COLO668 (cell line): ENCODE results near the gene DBH.

Experiments
- DNase-seq: peaks from one replicate; lab custom pipeline; 2025; ENCODE audit not compliant: unreplicated experiment; lab: John Stamatoyannopoulos, UW

Gene DBH

GRCh38 chr9:133603135-133603927 lies 32.8 kb upstream of the DBH start:
- peak; percentile 68 for DNase-seq

GRCh38 chr9:133604214-133604613 lies 31.9 kb upstream of the DBH start:
- peak; percentile 36 for DNase-seq

- peak; percentile 81 for DNase-seq
These were observed 31.3 kb upstream of the DBH start for GRCh38 chr9:133604856-133605255.

GRCh38 chr9:133605446-133605845 lies 30.7 kb upstream of the DBH start:
- no peak for DNase-seq

- DNase-seq, result no peak
These were observed 30.1 kb upstream of the DBH start for GRCh38 chr9:133605856-133606707.

- no peak for DNase-seq
These were observed 29.5 kb upstream of the DBH start for GRCh38 chr9:133606708-133607025.

GRCh38 chr9:133607381-133607780 lies 28.8 kb upstream of the DBH start:
- no peak for DNase-seq

GRCh38 chr9:133607976-133608375 lies 28.2 kb upstream of the DBH start:
- DNase-seq, result no peak

- no peak for DNase-seq
These were observed 27.8 kb upstream of the DBH start for GRCh38 chr9:133608382-133608781.

- no peak for DNase-seq
These were observed 27.3 kb upstream of the DBH start for GRCh38 chr9:133608889-133609288.

- DNase-seq, result peak; percentile 84
These were observed 26.7 kb upstream of the DBH start, which contains the start of gene FAM163B for GRCh38 chr9:133609311-133610098. TSS of gene FAM163B (minus strand) at chr9:133609389. CDS start at chr9:133580223, 29,166 bp downstream.

GRCh38 chr9:133610845-133611244 lies 25.3 kb upstream of the DBH start:
- DNase-seq, result no peak

- no peak for DNase-seq
These were observed 24.1 kb upstream of the DBH start for GRCh38 chr9:133612051-133612450.

- no peak for DNase-seq
These were observed 23.3 kb upstream of the DBH start for GRCh38 chr9:133612816-133613215.

- no peak for DNase-seq
These were observed 22.7 kb upstream of the DBH start for GRCh38 chr9:133613432-133613831.

- DNase-seq, result no peak
These were observed 22.1 kb upstream of the DBH start for GRCh38 chr9:133614056-133614455.

- DNase-seq, result no peak
These were observed 21.5 kb upstream of the DBH start for GRCh38 chr9:133614678-133615077.

- no peak for DNase-seq
These were observed 21.0 kb upstream of the DBH start for GRCh38 chr9:133615186-133615585.

- DNase-seq, result no peak
These were observed 20.5 kb upstream of the DBH start for GRCh38 chr9:133615606-133616188.

GRCh38 chr9:133616643-133617405 lies 19.3 kb upstream of the DBH start:
- DNase-seq, result no peak
